Small intestine (tissue), 7 donors: ENCODE results near the gene RSAD1. TPM values are rescaled to one million over a fixed set of nuclear protein-coding genes. Genes with fewer than 3 reads are reported as not detected.

ENCODE experiments used
- DNase-seq, 2 donors: peaks; one replicate each; pipeline versions ENCODE4 v3.0.0 to v3.0.0-alpha.2; 2013
- FAIRE-seq: peaks from 2 replicates; lab custom pipeline; 2012; peaks lifted over from hg19 to GRCh38; lab: Jason Lieb, UNC
- H3K27ac ChIP-seq, 3 donors: one replicate each; pipeline ENCODE4 v1.5.1; 2013; ENCODE audit warnings: low read length in 2 of 3, mild to moderate bottlenecking in 2 of 3, control low read depth in 1 of 3, inconsistent platforms in 1 of 3, low read depth in 1 of 3, moderate library complexity in 1 of 3
- H3K27me3 ChIP-seq, 3 donors: one replicate each; pipeline ENCODE4 v1.6.1; 2013; ENCODE audit warnings: low read length in 3 of 3, inconsistent platforms in 1 of 3; ENCODE audit not compliant: control insufficient read depth in 3 of 3, insufficient read depth in 3 of 3
- H3K36me3 ChIP-seq, 3 donors: one replicate each; pipeline ENCODE4 v1.6.1; 2013; ENCODE audit warnings: low read length in 3 of 3, inconsistent platforms in 1 of 3, low read depth in 1 of 3, mild to moderate bottlenecking in 1 of 3, moderate library complexity in 1 of 3; ENCODE audit not compliant: control insufficient read depth in 3 of 3, insufficient read depth in 2 of 3
- H3K4me1 ChIP-seq, 3 donors: one replicate each; pipeline ENCODE4 v1.6.1; 2013; ENCODE audit warnings: low read length in 2 of 3, inconsistent platforms in 1 of 3, low read depth in 1 of 3, mild to moderate bottlenecking in 1 of 3, moderate library complexity in 1 of 3; ENCODE audit not compliant: control insufficient read depth in 3 of 3, insufficient read depth in 2 of 3
- H3K4me3 ChIP-seq, 3 donors: one replicate each; pipeline ENCODE4 v1.5.1; 2013; ENCODE audit warnings: low read length in 3 of 3, control low read depth in 1 of 3, inconsistent platforms in 1 of 3, low read depth in 1 of 3, mild to moderate bottlenecking in 1 of 3, moderate library complexity in 1 of 3
- H3K9me3 ChIP-seq, 2 donors: one replicate each; pipeline ENCODE4 v1.6.1; 2013; ENCODE audit warnings: low read depth in 1 of 2, low read length in 1 of 2; ENCODE audit not compliant: control insufficient read depth in 2 of 2, insufficient read depth in 1 of 2
- WGBS, 3 donors: extraction: QIAGEN DNeasy Blood & Tissue Kit; methylation state at CpG; one replicate each; pipeline ENCODE4 v1.1.7; 2013; 5-methylcytosine and 5-hydroxymethylcytosine counted together
- polyA plus RNA-seq, 4 donors: library from polyadenylated mRNA; stranded (reverse) in 3 of 4; unstranded in 1 of 4; fragments of 200-250 nt in 3 of 4; fragments of 120-200 nt in 1 of 4; gene quantifications; one replicate each; pipeline versions ENCODE4 v1.2.1 to v1.2.3, GENCODE V29; 2013
- donor health status: healthy with polysubstance abuse.
- donor health status: control.
- donor health status: control.
- donor health status: Bipolar disorder and iron deficiency.
- donor health status: healthy.

RSAD1 gene
- polyA plus RNA-seq, 4 donors, result 18.1 to 36.4 (median 19.5) TPM

DNA sequence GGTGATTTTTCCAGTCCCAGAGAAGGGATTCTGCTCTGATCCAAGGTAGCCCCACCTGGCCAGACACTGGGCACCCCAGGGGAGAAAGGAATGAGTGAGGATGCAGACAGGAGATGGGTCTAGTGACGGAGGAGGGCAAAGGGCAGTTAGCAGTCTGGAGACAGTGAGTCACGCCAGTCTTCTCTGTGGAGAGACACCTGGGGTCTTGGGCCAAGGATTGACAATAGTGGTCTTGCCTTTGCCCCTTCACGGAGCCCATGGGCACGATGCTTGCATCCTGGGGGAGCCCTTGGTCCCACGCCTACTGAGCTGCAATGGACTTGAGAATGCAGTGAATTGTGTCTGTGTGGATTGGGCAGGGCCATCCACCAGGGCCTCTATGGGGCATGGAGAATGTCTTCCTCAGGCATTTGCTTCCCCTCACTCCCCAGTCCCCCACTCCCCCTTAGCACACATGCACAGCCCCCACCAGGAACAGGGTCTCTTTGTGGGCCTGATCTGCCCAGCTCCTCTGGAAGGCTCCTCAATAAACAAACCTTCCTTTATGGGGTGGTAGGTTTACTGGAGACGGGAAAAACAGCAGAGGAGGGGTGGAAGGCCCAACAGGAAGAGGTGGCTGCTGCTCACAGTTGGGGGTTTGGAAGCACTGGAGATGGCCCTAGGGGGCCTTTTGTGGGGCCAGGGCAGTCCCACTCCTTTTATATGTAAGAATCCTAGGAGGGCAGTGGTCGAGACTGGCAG, 11.4 kb upstream of the RSAD1 start:
- Histone ChIP-seq H3K27ac (peak overlapping the region in 1 of 3 donors; percentile 56), H3K36me3 (peaks cover 0 to 65% (median 10%) of the 10 kb centered on the region in 3 donors), H3K9me3 (no peaks in the 10 kb centered on the region), H3K4me1 (peaks cover 2 to 13% (median 3%) of the 10 kb centered on the region in 3 donors), H3K27me3 (peaks cover 0 to 20% (median 0%) of the 10 kb centered on the region in 3 donors), H3K4me3 (no peak overlapping the region)
- 72 to 85% (median 80%) methylated on average over 7 of the region's 7 CpGs for WGBS, 3 donors
- peak in 1 of 2 donors; percentile 53 for DNase-seq
- no peak for FAIRE-seq

- Histone ChIP-seq H3K27ac (no peak overlapping the region), H3K4me3 (no peak overlapping the region), H3K36me3 (peaks cover 0 to 65% (median 8%) of the 10 kb centered on the region in 3 donors), H3K9me3 (no peaks in the 10 kb centered on the region), H3K27me3 (peaks cover 0 to 20% (median 0%) of the 10 kb centered on the region in 3 donors), H3K4me1 (peaks cover 2 to 13% (median 3%) of the 10 kb centered on the region in 3 donors)
- no peak for FAIRE-seq
- no peak for DNase-seq
- WGBS, 3 donors, result 78 to 83% (median 81%) methylated on average over 13 of the region's 13 CpGs
These were observed 10.8 kb upstream of the RSAD1 start for GRCh38 chr17:50467855-50468303.

DNA sequence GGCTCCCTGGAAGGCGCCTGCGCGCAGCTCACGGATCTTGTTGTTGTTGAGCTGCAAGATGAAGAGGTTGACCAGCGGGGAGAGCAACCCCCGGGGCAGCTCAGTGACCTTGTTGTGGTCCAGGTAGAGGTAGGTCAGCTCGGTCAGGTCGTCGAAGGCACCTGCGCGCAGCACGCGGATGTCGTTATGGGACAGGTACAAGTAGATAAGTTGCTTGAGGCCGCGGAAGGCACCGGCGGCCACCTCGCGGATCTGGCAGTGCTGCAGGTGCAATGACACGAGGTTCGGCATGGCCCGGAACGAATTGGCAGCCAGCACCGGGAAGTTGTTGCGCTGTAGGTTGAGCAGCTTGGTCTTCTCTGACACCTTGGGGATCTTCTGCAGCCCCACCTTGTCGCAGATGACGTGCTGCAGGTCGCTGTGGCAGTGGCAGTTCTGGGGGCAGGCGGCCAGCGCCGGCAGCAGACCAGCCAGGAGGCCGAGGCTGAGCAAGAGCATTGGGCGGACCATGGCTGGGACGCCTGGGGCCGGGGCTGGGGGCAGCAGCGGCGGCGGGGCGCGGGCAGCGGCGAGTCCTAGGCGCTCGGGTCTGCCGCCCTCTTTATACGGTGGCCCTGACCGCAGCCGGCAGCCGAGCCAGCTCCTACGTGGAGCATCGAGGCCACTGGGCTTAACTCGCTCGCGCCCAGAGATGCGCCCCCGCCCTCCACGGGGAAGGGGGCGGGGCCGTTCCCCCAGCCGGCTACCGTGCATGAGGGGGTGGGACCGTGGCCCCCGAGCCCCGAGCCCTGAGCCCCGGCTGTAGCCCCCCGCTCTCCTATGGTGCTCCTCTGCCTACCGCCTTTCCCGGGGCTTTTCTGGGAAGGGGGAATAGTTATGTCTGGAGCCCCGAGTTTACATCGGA, 10.1 kb upstream of the RSAD1 start, which contains the start of gene CHAD:
CHAD (minus strand) TSS at position 577 of the 904 bp plus-strand sequence; CDS start at position 510, 67 bp downstream.
- Histone ChIP-seq H3K9me3 (no peaks in the 10 kb centered on the region), H3K27me3 (peaks cover 0 to 20% (median 0%) of the 10 kb centered on the region in 3 donors), H3K4me3 (peak within 1 kb of the TSS in 2 of 3 donors; percentile 15 to 32), H3K36me3 (peaks cover 0 to 62% (median 4%) of the 10 kb centered on the region in 3 donors), H3K4me1 (peaks cover 2 to 13% (median 3%) of the 10 kb centered on the region in 3 donors), H3K27ac (no peak within 1 kb of the TSS)
- DNase-seq, result peak in 1 of 2 donors; percentile 46
- WGBS, 3 donors, result 33 to 46% (median 44%) methylated on average over 59 to 71 of the region's 71 CpGs
- no peak for FAIRE-seq

DNA sequence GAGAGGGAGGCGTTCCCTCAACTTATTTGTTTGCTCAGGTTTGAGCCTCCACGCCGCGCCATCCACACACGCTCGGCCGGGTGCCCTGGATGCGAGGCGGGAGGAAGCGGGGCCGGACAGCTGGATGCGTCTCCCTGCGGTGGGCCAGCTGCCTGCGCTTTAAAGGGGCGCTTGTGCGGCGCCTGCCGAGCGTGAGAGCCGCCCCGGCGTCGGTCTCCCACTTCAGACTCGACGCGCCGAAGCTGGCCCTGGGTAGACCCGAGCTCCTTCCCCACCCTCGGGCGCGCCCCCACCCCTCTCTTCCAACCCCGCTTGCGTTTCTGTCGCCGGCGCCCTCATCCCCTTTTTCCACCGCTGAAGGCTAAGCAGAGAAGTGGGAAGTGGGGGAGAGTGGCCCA, 9.5 kb upstream of the RSAD1 start:
- FAIRE-seq (no peak), DNase-seq (no peak)
- no peaks in the 10 kb centered on the region for H3K9me3 ChIP-seq
- peak overlapping the region in 1 of 3 donors; percentile 32 for H3K4me3 ChIP-seq
- WGBS, 3 donors, result 23 to 47% (median 35%) methylated on average over 29 to 37 of the region's 37 CpGs
- no peak overlapping the region for H3K27ac ChIP-seq
- peaks cover 0 to 20% (median 0%) of the 10 kb centered on the region in 3 donors for H3K27me3 ChIP-seq
- H3K36me3 ChIP-seq, result peaks cover 0 to 64% (median 4%) of the 10 kb centered on the region in 3 donors
- H3K4me1 ChIP-seq, result peaks cover 2 to 13% (median 3%) of the 10 kb centered on the region in 3 donors

GRCh38 chr17:50469671-50470305, 8.9 kb upstream of the RSAD1 start:
- WGBS, 3 donors, result 52 to 71% (median 62%) methylated on average over 19 of the region's 19 CpGs
- no peak overlapping the region for H3K27ac ChIP-seq
- peaks cover 0 to 20% (median 0%) of the 10 kb centered on the region in 3 donors for H3K27me3 ChIP-seq
- FAIRE-seq (no peak), DNase-seq (no peak)
- peaks cover 2 to 13% (median 3%) of the 10 kb centered on the region in 3 donors for H3K4me1 ChIP-seq
- H3K36me3 ChIP-seq, result peaks cover 0 to 63% (median 4%) of the 10 kb centered on the region in 3 donors
- H3K4me3 ChIP-seq, result no peak overlapping the region
- H3K9me3 ChIP-seq, result no peaks in the 10 kb centered on the region

GRCh38 chr17:50470426-50470825, 8.2 kb upstream of the RSAD1 start:
- H3K9me3 ChIP-seq, result no peaks in the 10 kb centered on the region
- H3K27ac ChIP-seq, result no peak overlapping the region
- peaks cover 2 to 14% (median 3%) of the 10 kb centered on the region in 3 donors for H3K4me1 ChIP-seq
- peaks cover 0 to 61% (median 4%) of the 10 kb centered on the region in 3 donors for H3K36me3 ChIP-seq
- FAIRE-seq, result no peak
- H3K27me3 ChIP-seq, result peaks cover 0 to 20% (median 0%) of the 10 kb centered on the region in 3 donors
- no peak overlapping the region for H3K4me3 ChIP-seq
- WGBS, 3 donors, result 18 to 60% (median 37%) methylated on average over 6 of the region's 6 CpGs
- peak; percentile 44 to 64 for DNase-seq

DNA sequence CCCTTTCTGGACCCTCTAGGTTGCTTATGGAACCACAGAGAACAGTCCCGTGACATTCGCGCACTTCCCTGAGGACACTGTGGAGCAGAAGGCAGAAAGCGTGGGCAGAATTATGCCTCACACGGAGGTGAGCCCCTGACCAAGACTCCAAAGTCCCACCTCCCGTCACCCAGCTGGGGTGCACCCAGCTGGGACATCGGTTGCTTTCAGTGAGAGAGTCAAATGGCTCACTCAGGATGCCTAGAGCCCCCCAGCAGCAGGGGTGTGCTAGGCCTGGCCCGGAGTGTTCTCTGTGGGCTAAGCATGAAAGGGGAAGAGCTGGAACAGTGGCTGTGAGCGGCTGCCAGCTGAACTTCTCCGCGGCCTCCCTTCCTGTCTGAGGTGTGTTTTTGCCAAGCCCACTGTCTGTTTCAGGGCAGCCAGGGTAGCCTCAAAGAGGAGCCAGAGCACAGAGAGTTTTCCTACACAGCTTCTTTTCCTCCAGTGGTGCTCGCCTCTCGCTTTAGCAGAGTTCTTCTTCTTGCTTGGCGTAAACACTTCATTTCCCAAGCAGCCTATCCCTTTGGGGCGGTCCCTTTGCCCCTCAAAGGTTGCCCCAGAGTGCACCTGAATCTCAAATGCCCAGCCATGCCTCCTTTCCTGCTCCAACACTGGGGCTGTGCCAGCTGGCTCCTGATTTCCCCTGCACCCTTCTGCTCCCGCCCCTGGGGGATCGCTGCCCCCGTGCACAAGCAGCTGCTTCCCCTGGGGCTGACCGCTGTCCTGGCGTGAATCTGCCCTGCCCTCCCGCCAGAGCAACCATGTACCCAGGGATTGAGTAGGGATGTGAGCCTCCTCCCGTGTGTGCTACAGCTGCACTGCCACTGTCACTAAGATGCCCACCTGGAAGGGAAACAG, 7.4 kb upstream of the RSAD1 start:
- 81 to 85% (median 83%) methylated on average over 22 of the region's 22 CpGs for WGBS, 3 donors
- DNase-seq (no peak), FAIRE-seq (no peak)

More for the DNA sequence above, 7.4 kb upstream of the RSAD1 start:
- Histone ChIP-seq H3K4me3 (no peak overlapping the region), H3K27me3 (peaks cover 0 to 20% (median 0%) of the 10 kb centered on the region in 3 donors), H3K9me3 (no peaks in the 10 kb centered on the region), H3K36me3 (peaks cover 0 to 57% (median 4%) of the 10 kb centered on the region in 3 donors), H3K4me1 (peaks cover 2 to 15% (median 3%) of the 10 kb centered on the region in 3 donors), H3K27ac (no peak overlapping the region)
